OCI-LY3 (cell line): ENCODE results near the gene FUS.

ENCODE experiments used
- CTCF ChIP-seq: fragments of 200-600, 300-600 bp; sonication (generic); IDR thresholded peaks from 2 replicates; pipeline ENCODE4 v1.5.1; 2014; ENCODE audit warnings: antibody characterized with exemption, low read length, low read depth
- EZH2phosphoT487 ChIP-seq: fragments of 200-600 bp; shearing (Covaris generic); IDR thresholded peaks from 2 replicates; pipeline ENCODE4 v1.6.1; 2018; ENCODE audit warnings: antibody characterized with exemption, mixed run types, low read depth

DNA sequence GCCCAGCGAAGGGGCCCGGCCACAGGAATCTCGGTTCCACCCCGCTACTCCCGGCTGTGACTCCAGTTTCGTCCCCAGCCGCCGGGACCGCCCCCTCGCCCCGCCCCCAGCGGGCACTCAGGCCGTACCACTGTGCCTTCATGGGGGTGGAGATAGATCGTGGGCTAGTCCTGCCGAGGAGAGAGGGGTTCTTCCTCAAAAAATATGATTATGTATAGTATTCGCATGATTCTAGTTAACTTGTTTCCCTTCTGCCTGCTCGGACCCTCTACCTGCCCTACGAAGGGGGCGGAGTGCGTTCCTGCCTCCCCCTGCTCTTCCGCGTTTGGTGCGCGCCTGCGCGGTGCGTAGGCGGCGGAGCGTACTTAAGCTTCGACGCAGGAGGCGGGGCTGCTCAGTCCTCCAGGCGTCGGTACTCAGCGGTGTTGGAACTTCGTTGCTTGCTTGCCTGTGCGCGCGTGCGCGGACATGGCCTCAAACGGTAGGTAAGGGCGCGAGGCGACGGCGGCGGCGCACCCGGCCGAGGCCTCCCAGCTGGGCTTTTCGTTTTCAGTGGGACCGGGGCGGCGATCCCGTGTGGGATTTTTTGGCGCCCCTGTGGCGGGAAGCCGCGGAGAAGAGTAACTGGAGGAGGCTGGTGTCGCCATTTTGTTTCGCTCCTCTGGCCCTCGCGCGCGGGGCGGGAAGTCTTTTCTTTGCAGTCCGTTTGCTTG lies at the start of gene FUS:
- TF ChIP-seq CTCF (no peak), EZH2phosphoT487 (no peak)
